Iris pigment epithelial cell (primary cell): ENCODE measurements around the gene IQGAP2.

Source experiments
- DNase-seq: peaks from one replicate; pipeline ENCODE4 v3.0.0-alpha.2; 2011; ENCODE audit warnings: low read depth

IQGAP2 gene

GRCh38 chr5:76751291-76751690 lies 348.2 kb downstream of the IQGAP2 start:
- no peak for DNase-seq

- no peak for DNase-seq
Observed at GRCh38 chr5:76754668-76755078, 351.6 kb downstream of the IQGAP2 start.

DNA sequence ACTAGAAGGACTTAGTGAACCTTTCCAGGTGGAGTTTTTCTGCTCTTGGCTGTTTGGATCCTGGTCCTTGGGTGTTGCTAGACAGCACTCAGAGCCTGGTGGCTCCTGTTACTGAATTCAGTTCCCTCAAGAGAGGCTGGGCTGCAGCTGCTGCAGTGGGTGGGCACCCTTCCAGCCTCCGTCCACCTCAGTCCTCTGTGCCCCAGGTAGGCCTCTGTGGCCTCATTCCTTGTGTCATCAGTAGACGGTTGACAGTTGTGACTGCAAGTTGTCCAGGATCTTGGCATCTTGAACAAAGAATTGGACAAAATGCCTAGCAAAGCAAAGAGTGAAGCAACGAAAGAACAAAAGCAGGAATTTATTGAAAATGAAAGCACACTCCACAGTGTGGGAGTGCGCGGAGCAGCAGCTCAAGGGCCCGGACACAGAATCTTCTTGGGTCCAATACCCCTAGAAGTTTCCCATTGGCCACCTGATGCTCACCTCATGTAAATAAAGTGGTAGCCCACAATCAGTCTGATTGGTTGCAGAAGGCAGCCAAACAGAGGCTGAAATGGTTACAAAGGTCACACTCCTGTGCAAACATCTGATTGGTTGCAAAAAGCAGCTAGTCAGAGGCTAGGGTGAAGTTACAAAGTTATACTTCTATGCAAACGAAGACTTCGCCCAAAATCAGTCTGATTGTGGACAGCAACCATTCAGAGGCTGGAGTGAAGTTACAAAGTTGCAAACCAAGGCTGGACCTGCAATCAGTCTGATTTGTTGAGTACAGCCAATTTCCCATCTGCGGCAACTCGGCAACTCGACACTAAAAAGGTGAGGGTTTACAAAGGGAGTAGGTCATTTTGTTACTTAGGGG lies 352.9 kb downstream of the IQGAP2 start:
- DNase-seq = no peak

- DNase-seq = no peak
Observed at GRCh38 chr5:76757049-76757448, 354.0 kb downstream of the IQGAP2 start.
